ENCODE measurements around the gene ZFYVE28. TPM values are rescaled to one million over a fixed set of nuclear protein-coding genes. Genes with fewer than 3 reads are reported as not detected.

Gene ZFYVE28
- total RNA-seq, 1 donor from 2014 or later: 5.1 TPM

DNA sequence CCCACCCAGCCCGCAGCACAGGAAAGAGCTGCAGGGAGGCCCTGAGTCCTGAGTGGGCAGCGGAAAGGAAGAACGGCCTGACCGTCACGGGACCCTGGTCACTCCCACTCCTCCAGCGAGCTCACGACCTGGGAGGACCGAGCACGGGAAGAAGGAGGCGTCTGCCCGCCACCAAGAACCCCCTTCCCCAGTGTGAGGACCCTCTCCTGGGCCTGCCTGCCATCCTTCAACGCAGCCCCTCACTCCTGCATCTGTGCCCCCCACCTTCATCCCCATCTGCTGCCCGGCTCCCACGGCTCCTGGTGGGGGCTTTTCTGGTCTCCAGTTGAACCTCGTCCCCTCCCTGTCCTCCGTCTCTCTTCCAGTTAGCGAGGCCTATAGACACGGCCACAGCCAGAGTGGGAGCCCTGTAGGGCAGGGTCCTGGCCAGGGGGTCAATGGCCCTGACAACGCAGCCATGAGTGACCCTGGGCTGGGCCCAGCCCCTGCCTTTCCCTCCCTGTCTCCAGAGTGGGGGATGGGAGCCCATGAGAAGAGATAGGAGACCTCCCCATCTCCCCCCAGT, 115.2 kb downstream of the ZFYVE28 start:
- no peak overlapping the region for H3K27ac Mint-ChIP-seq
- peaks cover 6% of the 10 kb centered on the region for H3K36me3 Mint-ChIP-seq (ENCODE audit: low read depth)
- DNase-seq (ENCODE audit: low spot score): no peak
- intact Hi-C loops (cut with micrococcal nuclease): no loop called here
- peaks cover 5% of the 10 kb centered on the region for H3K9me3 Mint-ChIP-seq
- no peak overlapping the region for H3K4me3 Mint-ChIP-seq
- H3K4me1 Mint-ChIP-seq (ENCODE audit: low read depth): no peaks in the 10 kb centered on the region
- H3K27me3 Mint-ChIP-seq (ENCODE audit: insufficient read depth): no peaks in the 10 kb centered on the region

DNA sequence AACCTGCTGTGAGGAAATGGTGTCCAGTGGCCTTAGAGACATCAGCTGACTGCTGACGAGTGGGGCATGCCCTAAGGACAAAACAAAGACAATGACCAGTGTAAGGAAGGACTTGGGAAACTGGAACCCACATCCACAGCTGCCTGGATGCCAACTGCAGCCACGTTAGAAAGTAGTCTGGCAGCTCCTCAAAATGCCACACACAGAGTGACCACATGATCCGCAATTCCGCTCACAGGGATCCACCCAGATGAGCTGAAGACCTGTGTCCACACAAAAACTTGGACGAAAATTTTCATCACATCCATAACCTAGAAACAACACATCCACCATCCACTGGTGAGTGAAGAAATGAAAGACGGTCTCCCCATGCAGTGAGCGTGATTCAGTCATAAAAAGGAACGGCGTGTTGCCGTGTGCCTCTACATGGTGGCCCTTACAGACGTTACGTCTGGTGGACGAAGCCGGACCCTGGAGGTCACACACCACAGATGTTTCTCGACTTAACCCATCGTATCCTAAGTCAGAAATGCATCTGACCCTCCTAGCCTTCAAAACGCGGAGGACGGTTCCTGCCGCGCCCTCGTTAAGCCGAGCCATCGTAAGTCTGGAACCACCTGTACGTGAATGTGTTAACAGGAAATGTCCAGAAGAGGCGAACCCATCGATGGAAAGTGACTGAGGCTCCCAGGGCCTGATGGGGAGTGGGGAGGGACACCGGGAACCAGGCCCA, 115.9 kb downstream of the ZFYVE28 start:
- no peaks in the 10 kb centered on the region for H3K9me3 Mint-ChIP-seq
- H3K27ac Mint-ChIP-seq: no peak overlapping the region

GRCh38 chr4:2301806-2302205, 116.6 kb downstream of the ZFYVE28 start:
- Mint-ChIP-seq H3K27ac (no peak overlapping the region), H3K4me3 (no peak overlapping the region), H3K27me3 (ENCODE audit: insufficient read depth) (peaks cover 2% of the 10 kb centered on the region), H3K4me1 (ENCODE audit: low read depth) (peaks cover 7% of the 10 kb centered on the region), H3K9me3 (no peaks in the 10 kb centered on the region), H3K36me3 (ENCODE audit: low read depth) (peaks cover 6% of the 10 kb centered on the region)
- no peak for DNase-seq (ENCODE audit: low spot score)
- intact Hi-C loops (cut with micrococcal nuclease): no loop called here

More for the DNA sequence above, 115.9 kb downstream of the ZFYVE28 start:
- H3K4me1 Mint-ChIP-seq (ENCODE audit: low read depth): peaks cover 5% of the 10 kb centered on the region
- peaks cover 2% of the 10 kb centered on the region for H3K27me3 Mint-ChIP-seq (ENCODE audit: insufficient read depth)
- no peak overlapping the region for H3K4me3 Mint-ChIP-seq
- intact Hi-C loops (cut with micrococcal nuclease): no loop called here
- no peak for DNase-seq (ENCODE audit: low spot score)
- H3K36me3 Mint-ChIP-seq (ENCODE audit: low read depth): peaks cover 4% of the 10 kb centered on the region

GRCh38 chr4:2301225-2301642, 117.2 kb downstream of the ZFYVE28 start:
- no peaks in the 10 kb centered on the region for H3K9me3 Mint-ChIP-seq
- no peak overlapping the region for H3K4me3 Mint-ChIP-seq
- peaks cover 6% of the 10 kb centered on the region for H3K36me3 Mint-ChIP-seq (ENCODE audit: low read depth)
- H3K4me1 Mint-ChIP-seq (ENCODE audit: low read depth): peaks cover 7% of the 10 kb centered on the region
- intact Hi-C loops (cut with micrococcal nuclease): no loop called here
- DNase-seq (ENCODE audit: low spot score): no peak
- H3K27me3 Mint-ChIP-seq (ENCODE audit: insufficient read depth): peaks cover 2% of the 10 kb centered on the region
- no peak overlapping the region for H3K27ac Mint-ChIP-seq

DNA sequence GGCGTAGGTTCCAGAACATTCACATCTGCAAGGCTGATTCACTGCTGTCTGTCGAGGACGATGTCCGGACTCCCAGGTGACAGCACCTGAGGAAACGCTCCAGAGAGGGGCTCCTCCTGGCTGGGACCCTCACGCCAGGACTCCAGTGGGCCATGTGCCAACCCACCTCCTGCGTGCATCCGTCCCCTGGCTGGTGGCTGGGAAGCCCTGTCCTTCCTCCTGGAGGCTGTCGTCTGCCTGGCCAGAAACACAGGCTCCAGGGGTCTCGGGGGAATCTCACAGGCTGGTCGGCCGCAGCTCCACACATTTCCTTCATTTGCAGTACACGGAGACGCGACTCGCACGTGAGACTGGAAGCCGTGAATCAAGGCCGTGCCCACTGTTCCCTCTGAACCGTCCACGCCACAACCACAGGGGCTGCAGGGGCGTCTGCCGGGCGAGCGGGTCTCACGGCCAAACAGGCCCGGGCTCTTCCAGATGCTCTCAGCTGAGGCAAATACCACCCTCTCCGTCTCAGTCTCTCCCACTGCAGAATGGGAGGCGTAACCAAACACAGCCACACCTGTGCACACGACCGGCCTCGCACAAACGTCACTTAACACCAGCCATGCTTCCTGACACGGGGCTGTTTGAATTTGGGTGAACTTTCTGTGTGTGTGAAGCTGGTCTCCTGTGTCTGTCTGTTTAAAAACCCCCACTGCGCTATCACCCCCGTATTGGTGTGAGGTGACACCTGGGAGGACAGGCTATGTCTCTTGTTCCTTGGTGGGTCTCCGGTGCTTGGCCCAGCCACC, 117.8 kb downstream of the ZFYVE28 start:
- Mint-ChIP-seq H3K4me3 (no peak overlapping the region), H3K36me3 (ENCODE audit: low read depth) (peaks cover 6% of the 10 kb centered on the region), H3K27me3 (ENCODE audit: insufficient read depth) (peaks cover 2% of the 10 kb centered on the region), H3K9me3 (no peaks in the 10 kb centered on the region), H3K27ac (no peak overlapping the region), H3K4me1 (ENCODE audit: low read depth) (peaks cover 7% of the 10 kb centered on the region)
- no peak for DNase-seq (ENCODE audit: low spot score)
- intact Hi-C loops (cut with micrococcal nuclease): no loop called here

GRCh38 chr4:2299794-2300193, 118.7 kb downstream of the ZFYVE28 start:
- no peak overlapping the region for H3K4me3 Mint-ChIP-seq
- no peak for DNase-seq (ENCODE audit: low spot score)
- H3K4me1 Mint-ChIP-seq (ENCODE audit: low read depth): peaks cover 7% of the 10 kb centered on the region

DNA sequence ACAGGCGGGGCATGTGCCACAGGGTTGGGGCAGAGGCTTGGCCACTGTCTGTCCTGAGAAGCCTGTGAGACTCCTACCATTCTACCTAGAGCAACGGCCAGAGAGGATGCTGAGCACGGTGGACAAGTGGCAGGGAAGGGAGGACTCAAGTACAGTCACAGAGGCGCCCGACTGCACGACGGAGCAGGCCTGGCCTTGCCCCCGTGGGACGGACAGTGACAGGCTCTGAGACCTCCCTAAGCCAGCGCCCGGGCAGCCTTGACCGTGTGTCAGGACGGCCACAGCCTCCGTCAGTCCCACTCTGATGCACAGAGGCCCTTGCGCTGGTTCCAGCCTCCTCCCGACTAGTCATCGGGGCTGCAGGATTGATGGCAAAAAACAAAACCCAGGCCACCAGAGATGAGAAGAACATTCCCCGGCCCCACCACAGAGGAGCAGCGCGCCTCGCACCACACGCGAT, 119.9 kb downstream of the ZFYVE28 start:
- Mint-ChIP-seq H3K36me3 (ENCODE audit: low read depth) (peaks cover 6% of the 10 kb centered on the region), H3K27me3 (ENCODE audit: insufficient read depth) (peaks cover 14% of the 10 kb centered on the region), H3K4me3 (no peak overlapping the region), H3K4me1 (ENCODE audit: low read depth) (peaks cover 7% of the 10 kb centered on the region), H3K9me3 (no peaks in the 10 kb centered on the region), H3K27ac (no peak overlapping the region)
- DNase-seq (ENCODE audit: low spot score): no peak
- intact Hi-C loops (cut with micrococcal nuclease): no loop called here

More at GRCh38 chr4:2299794-2300193, 118.7 kb downstream of the ZFYVE28 start:
- H3K9me3 Mint-ChIP-seq: no peaks in the 10 kb centered on the region
- H3K27me3 Mint-ChIP-seq (ENCODE audit: insufficient read depth): peaks cover 6% of the 10 kb centered on the region
- peaks cover 6% of the 10 kb centered on the region for H3K36me3 Mint-ChIP-seq (ENCODE audit: low read depth)
- intact Hi-C loops (cut with micrococcal nuclease): no loop called here
- no peak overlapping the region for H3K27ac Mint-ChIP-seq

GRCh38 chr4:2297606-2298531, 120.6 kb downstream of the ZFYVE28 start:
- peaks cover 7% of the 10 kb centered on the region for H3K4me1 Mint-ChIP-seq (ENCODE audit: low read depth)
- peaks cover 6% of the 10 kb centered on the region for H3K36me3 Mint-ChIP-seq (ENCODE audit: low read depth)
- no peak for DNase-seq (ENCODE audit: low spot score)
- no peak overlapping the region for H3K4me3 Mint-ChIP-seq
- intact Hi-C loops (cut with micrococcal nuclease): no loop called here
- H3K27me3 Mint-ChIP-seq (ENCODE audit: insufficient read depth): peaks cover 14% of the 10 kb centered on the region
- no peaks in the 10 kb centered on the region for H3K9me3 Mint-ChIP-seq
- H3K27ac Mint-ChIP-seq: peak overlapping the region; percentile 44

DNA sequence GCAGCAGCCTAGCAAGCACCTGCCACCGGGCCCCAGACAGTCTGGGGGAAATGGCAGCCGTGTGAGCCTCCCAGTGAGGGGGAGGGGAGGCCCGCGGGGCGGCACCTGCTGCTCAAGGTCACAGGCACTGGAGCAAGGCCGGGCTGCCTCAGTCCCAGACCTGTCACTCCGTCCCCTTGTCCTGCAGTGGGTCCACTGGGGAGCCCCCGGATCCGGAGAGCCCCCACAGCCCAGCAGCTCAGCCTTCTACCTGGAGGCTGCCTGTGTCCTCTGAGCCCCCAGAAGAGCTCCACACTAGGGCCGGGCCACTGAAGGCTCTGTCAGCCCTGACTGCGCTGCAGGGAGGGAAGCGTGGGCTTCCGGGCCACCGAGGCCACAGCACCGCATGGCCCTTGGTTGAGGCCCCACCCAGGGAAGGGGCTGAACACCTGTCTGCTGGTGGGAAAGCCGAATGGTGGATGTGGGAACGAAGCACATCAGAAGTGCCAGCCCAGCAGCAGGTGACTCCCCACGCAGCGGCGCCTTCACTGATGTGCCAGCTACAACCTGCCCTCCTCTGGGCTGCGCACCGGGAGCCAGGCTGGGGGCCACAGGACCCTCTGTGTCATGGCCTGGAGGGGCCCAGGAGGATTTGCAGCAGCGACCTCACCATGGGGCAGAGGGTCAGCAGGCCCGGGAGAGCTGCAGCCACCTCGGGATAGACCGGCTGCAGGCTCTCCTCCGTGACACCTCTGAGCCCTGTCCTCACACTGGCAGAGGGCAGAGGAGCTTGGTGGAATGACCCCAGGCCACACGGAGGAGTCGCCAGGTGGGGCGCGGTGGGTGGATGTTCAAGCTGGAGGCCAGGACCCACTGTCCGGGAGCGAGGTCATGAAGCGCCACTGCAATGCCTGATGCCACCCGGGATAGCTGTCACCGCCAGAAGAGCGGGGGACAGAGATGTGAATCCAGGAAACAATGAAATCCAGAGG, 121.5 kb downstream of the ZFYVE28 start:
- no peak for DNase-seq (ENCODE audit: low spot score)
- peaks cover 18% of the 10 kb centered on the region for H3K27me3 Mint-ChIP-seq (ENCODE audit: insufficient read depth)
- H3K9me3 Mint-ChIP-seq: no peaks in the 10 kb centered on the region
- peaks cover 6% of the 10 kb centered on the region for H3K36me3 Mint-ChIP-seq (ENCODE audit: low read depth)
- H3K4me1 Mint-ChIP-seq (ENCODE audit: low read depth): peaks cover 7% of the 10 kb centered on the region
- no peak overlapping the region for H3K4me3 Mint-ChIP-seq
- intact Hi-C loops (cut with micrococcal nuclease): no loop called here
- H3K27ac Mint-ChIP-seq: peak overlapping the region; percentile 44

- DNase-seq (ENCODE audit: low spot score): no peak
- peaks cover 18% of the 10 kb centered on the region for H3K27me3 Mint-ChIP-seq (ENCODE audit: insufficient read depth)
- intact Hi-C loops (cut with micrococcal nuclease): no loop called here
- no peaks in the 10 kb centered on the region for H3K9me3 Mint-ChIP-seq
- peaks cover 6% of the 10 kb centered on the region for H3K36me3 Mint-ChIP-seq (ENCODE audit: low read depth)
- H3K4me1 Mint-ChIP-seq (ENCODE audit: low read depth): peaks cover 9% of the 10 kb centered on the region
- H3K27ac Mint-ChIP-seq: no peak overlapping the region
- no peak overlapping the region for H3K4me3 Mint-ChIP-seq
Measured at GRCh38 chr4:2295900-2296442, 122.5 kb downstream of the ZFYVE28 start.

DNA sequence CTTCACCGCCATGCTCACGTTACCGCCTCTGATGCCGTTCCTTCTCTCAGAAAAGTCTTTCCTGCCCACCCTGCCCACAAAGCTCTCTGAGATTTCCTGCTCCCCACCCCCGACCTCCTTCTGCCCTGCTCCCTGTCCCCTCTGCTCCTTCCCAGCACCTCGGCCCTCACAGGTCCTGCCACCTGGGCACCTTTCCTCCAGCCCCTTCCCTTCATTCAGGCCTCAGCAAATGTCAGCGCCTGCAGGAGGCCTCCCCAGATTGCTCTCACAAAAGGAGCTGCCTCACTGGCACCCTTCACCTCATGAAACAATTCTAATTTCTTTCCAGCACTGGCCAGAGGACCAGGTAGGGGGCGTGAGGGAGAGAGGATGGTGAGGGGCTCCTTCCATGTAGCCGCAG, 122.9 kb downstream of the ZFYVE28 start:
- no peak for DNase-seq (ENCODE audit: low spot score)
- no peak overlapping the region for H3K27ac Mint-ChIP-seq
- intact Hi-C loops (cut with micrococcal nuclease): no loop called here
- no peaks in the 10 kb centered on the region for H3K9me3 Mint-ChIP-seq
- peaks cover 13% of the 10 kb centered on the region for H3K4me1 Mint-ChIP-seq (ENCODE audit: low read depth)
- no peak overlapping the region for H3K4me3 Mint-ChIP-seq
- peaks cover 21% of the 10 kb centered on the region for H3K27me3 Mint-ChIP-seq (ENCODE audit: insufficient read depth)
- H3K36me3 Mint-ChIP-seq (ENCODE audit: low read depth): peaks cover 8% of the 10 kb centered on the region

Data from activated T-helper 1 cell treated with anti-CD3 and anti-CD28 coated beads, Interleukin-12 subunit alpha, Interleukin-12 subunit beta, Interleukin-2, Interleukin-4 antibody, amounts not matched to agents 30 ng/mL and 10 ng/mL and 1 ng/mL, durations not matched to agents 14 hours and 24 hours and 36 hours (primary cell).